ENCODE data around the gene PSME3. TPM values are rescaled to one million over a fixed set of nuclear protein-coding genes. Genes with fewer than 3 reads are reported as not detected.

PSME3 gene
- polyA plus RNA-seq, 1 of the 3 experiments (the other 2 are of a cell fraction), result 139 TPM

DNA sequence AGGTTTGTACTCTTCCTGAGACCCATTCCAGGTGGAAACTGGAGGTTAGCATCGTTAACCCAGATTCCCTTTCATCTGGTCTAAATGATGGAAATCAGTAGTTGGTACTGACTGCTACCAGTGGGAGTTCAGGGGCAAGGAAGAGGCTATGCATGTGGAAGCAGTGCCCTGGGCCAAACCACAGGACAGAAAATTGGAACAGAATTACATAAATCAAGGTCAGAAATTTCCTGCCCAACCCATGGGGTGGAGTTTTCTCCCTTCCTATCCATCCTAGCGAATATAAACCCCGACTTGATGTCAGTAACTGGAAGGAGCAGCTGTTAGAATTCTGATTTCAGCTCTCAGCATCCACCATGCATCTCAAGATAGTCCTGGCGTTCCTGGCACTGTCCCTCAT lies 11.1 kb downstream of the PSME3 start, which contains the start of gene AOC2:
Gene AOC2, plus strand, starts transcription at position 310 of the 400 bp plus-strand sequence. Its CDS starts 47 bp downstream, at position 357.
- no peak within 1 kb of the TSS for H3K27ac ChIP-seq (ENCODE audit: low read depth in 2 of 2, low read length in 1 of 2)
- no peak within 1 kb of the TSS for H3K9ac ChIP-seq
- CTCF ChIA-PET, result interaction anchor here (0.5 to 4.7 kb wide), 16 partner anchors 9 to 471 kb away, joined by 3 to 34 read pairs (median 5); partner anchors contain the start of genes BECN1 and RPL27
- peaks cover 30 to 55% of the 10 kb centered on the region in 2 experiments for H3K36me3 ChIP-seq (replicated peaks in 1 of 2; ENCODE audit: control insufficient read depth in 1 of 2, insufficient read depth in 2 of 2, low read length in 1 of 2)
- no peaks in the 10 kb centered on the region for H3K4me1 ChIP-seq (ENCODE audit: control insufficient read depth in 1 of 2, insufficient read depth in 2 of 2, low read depth in 1 of 2, low read length in 1 of 2)
- no peaks in the 10 kb centered on the region for H3K27me3 ChIP-seq (ENCODE audit: insufficient read depth)
- H2AFZ ChIP-seq (ENCODE audit: low read depth), result no peak within 1 kb of the TSS
- H4K20me1 ChIP-seq (ENCODE audit: insufficient read depth), result 0 out of 2 replicates have a peak, but pooled peaks cover 10% of the 10 kb centered on the region
- H3F3A ChIP-seq (replicated peaks; ENCODE audit: insufficient read depth), result peaks cover 19% of the 10 kb centered on the region
- H3K4me2 ChIP-seq, result no peak within 1 kb of the TSS
- WGBS (ENCODE audit: low lambda C conversion rate), result 88% methylated on average over 4 of the region's 4 CpGs
- H3K4me3 ChIP-seq (ENCODE audit: low read depth in 2 of 2, low read length in 1 of 2), result no peak within 1 kb of the TSS; a peak in 1 of 4 replicates
- DNase-seq, result no peak
- H3K79me2 ChIP-seq (ENCODE audit: insufficient read depth), result no peaks in the 10 kb centered on the region
- POLR2A ChIA-PET, result interaction anchor here (1.8 kb wide), 1 partner anchor 154 kb away, joined by 6 read pairs; the partner anchor contains the start of gene RPL27
- H3K9me3 ChIP-seq, result no peaks in the 10 kb centered on the region
- no peak for TF ChIP-seq POLR2AphosphoS5 (IDR thresholded peaks at IDR 0.05; ENCODE audit: low read depth, low read length)
- no peak for TF ChIP-seq CHD2 (IDR thresholded peaks at IDR 0.05; ENCODE audit: low read length, partially characterized antibody)
- TF ChIP-seq FOXJ3 (CRISPR knock-in tag; IDR thresholded peaks at IDR 0.05), result no peak
- H3K9me2 ChIP-seq, result no peaks in the 10 kb centered on the region

DNA sequence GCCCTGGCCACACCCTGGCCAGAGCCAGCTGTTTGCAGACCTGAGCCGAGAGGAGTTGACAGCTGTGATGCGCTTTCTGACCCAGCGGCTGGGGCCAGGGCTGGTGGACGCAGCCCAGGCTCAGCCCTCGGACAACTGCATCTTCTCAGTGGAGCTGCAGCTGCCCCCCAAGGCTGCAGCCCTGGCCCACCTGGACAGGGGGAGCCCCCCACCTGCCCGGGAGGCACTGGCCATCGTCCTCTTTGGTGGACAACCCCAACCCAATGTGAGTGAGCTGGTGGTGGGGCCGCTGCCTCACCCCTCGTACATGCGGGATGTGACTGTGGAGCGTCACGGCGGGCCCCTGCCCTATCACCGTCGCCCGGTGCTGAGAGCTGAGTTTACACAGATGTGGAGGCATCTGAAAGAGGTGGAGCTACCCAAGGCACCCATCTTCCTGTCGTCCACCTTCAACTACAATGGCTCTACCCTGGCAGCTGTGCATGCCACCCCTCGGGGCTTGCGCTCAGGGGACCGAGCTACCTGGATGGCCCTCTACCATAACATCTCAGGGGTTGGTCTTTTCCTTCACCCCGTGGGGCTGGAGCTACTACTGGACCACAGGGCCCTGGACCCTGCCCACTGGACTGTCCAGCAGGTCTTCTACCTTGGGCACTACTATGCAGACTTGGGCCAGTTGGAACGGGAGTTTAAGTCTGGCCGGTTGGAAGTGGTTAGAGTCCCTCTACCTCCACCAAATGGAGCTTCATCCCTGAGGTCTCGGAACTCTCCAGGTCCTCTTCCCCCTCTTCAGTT lies 11.8 kb downstream of the PSME3 start:
- peaks cover 24 to 51% of the 10 kb centered on the region in 2 experiments for H3K36me3 ChIP-seq (replicated peaks in 1 of 2; ENCODE audit: control insufficient read depth in 1 of 2, insufficient read depth in 2 of 2, low read length in 1 of 2)
- no peak overlapping the region for H3K4me3 ChIP-seq (ENCODE audit: low read depth in 2 of 2, low read length in 1 of 2)
- ChIA-PET CTCF (interaction anchor here (1.0 to 4.7 kb wide), 10 partner anchors 8 to 153 kb away, joined by 3 to 34 read pairs (median 8); partner anchors contain the start of genes BECN1 and RPL27), POLR2A (interaction anchor here (1.8 kb wide), 1 partner anchor 153 kb away, joined by 6 read pairs; the partner anchor contains the start of gene RPL27)
- H4K20me1 ChIP-seq (ENCODE audit: insufficient read depth), result 0 out of 2 replicates have a peak, but pooled peaks cover 10% of the 10 kb centered on the region
- H3K79me2 ChIP-seq (ENCODE audit: insufficient read depth), result no peaks in the 10 kb centered on the region
- 91% methylated on average over 16 of the region's 24 CpGs for WGBS (ENCODE audit: low lambda C conversion rate)
- H3K9me2 ChIP-seq, result no peaks in the 10 kb centered on the region
- no peaks in the 10 kb centered on the region for H3K9me3 ChIP-seq
- no peak overlapping the region for H2AFZ ChIP-seq (ENCODE audit: low read depth)
- H3K27ac ChIP-seq (ENCODE audit: low read depth in 2 of 2, low read length in 1 of 2), result no peak overlapping the region
- H3K4me1 ChIP-seq (ENCODE audit: control insufficient read depth in 1 of 2, insufficient read depth in 2 of 2, low read depth in 1 of 2, low read length in 1 of 2), result peaks cover 0 to 3% of the 10 kb centered on the region in 2 experiments; a peak in 1 of 4 replicates
- no peak overlapping the region for H3K9ac ChIP-seq
- H3F3A ChIP-seq (replicated peaks; ENCODE audit: insufficient read depth), result peaks cover 19% of the 10 kb centered on the region
- no peak overlapping the region for H3K4me2 ChIP-seq
- H3K27me3 ChIP-seq (ENCODE audit: insufficient read depth), result no peaks in the 10 kb centered on the region
- no peak for DNase-seq
- TF ChIP-seq, protein P1, sequence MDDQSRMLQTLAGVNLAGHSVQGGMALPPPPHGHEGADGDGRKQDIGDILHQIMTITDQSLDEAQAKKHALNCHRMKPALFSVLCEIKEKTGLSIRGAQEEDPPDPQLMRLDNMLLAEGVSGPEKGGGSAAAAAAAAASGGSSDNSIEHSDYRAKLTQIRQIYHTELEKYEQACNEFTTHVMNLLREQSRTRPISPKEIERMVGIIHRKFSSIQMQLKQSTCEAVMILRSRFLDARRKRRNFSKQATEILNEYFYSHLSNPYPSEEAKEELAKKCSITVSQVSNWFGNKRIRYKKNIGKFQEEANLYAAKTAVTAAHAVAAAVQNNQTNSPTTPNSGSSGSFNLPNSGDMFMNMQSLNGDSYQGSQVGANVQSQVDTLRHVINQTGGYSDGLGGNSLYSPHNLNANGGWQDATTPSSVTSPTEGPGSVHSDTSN (IDR thresholded peaks at IDR 0.05), result no peak
- TF ChIP-seq FOSL2 (IDR thresholded peaks at IDR 0.05; ENCODE audit: borderline replicate concordance, low read depth) (no peak), RXRA (IDR thresholded peaks at IDR 0.05; ENCODE audit: borderline replicate concordance, low read depth) (no peak), RAD21 (IDR thresholded peaks at IDR 0.05; ENCODE audit: low read length) (no peak), YY1 (IDR thresholded peaks at IDR 0.05; ENCODE audit: low read depth) (no peak), ELF1 (IDR thresholded peaks at IDR 0.05) (no peak), SIN3A (IDR thresholded peaks at IDR 0.05; ENCODE audit: borderline replicate concordance, low read depth, low read length) (no peak), TAF1 (IDR thresholded peaks at IDR 0.05; ENCODE audit: borderline replicate concordance, low read depth, low read length) (no peak), TCF12 (IDR thresholded peaks at IDR 0.05) (no peak), POLR2AphosphoS5 (IDR thresholded peaks at IDR 0.05; ENCODE audit: low read depth, low read length) (no peak), TEAD4 (IDR thresholded peaks at IDR 0.05; ENCODE audit: borderline replicate concordance, insufficient read depth) (no peak), RCOR1 (IDR thresholded peaks at IDR 0.05; ENCODE audit: low read length) (no peak), GATA2 (CRISPR knock-in tag; IDR thresholded peaks at IDR 0.05) (no peak), GABPA (IDR thresholded peaks at IDR 0.05; ENCODE audit: low read depth) (no peak), SMC3 (IDR thresholded peaks at IDR 0.05; ENCODE audit: low read depth, low read length) (no peak)
- TF ChIP-seq, protein P2, sequence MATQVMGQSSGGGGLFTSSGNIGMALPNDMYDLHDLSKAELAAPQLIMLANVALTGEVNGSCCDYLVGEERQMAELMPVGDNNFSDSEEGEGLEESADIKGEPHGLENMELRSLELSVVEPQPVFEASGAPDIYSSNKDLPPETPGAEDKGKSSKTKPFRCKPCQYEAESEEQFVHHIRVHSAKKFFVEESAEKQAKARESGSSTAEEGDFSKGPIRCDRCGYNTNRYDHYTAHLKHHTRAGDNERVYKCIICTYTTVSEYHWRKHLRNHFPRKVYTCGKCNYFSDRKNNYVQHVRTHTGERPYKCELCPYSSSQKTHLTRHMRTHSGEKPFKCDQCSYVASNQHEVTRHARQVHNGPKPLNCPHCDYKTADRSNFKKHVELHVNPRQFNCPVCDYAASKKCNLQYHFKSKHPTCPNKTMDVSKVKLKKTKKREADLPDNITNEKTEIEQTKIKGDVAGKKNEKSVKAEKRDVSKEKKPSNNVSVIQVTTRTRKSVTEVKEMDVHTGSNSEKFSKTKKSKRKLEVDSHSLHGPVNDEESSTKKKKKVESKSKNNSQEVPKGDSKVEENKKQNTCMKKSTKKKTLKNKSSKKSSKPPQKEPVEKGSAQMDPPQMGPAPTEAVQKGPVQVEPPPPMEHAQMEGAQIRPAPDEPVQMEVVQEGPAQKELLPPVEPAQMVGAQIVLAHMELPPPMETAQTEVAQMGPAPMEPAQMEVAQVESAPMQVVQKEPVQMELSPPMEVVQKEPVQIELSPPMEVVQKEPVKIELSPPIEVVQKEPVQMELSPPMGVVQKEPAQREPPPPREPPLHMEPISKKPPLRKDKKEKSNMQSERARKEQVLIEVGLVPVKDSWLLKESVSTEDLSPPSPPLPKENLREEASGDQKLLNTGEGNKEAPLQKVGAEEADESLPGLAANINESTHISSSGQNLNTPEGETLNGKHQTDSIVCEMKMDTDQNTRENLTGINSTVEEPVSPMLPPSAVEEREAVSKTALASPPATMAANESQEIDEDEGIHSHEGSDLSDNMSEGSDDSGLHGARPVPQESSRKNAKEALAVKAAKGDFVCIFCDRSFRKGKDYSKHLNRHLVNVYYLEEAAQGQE (IDR thresholded peaks at IDR 0.05; ENCODE audit: low read depth, low read length), result no peak
- TF ChIP-seq, protein P3, sequence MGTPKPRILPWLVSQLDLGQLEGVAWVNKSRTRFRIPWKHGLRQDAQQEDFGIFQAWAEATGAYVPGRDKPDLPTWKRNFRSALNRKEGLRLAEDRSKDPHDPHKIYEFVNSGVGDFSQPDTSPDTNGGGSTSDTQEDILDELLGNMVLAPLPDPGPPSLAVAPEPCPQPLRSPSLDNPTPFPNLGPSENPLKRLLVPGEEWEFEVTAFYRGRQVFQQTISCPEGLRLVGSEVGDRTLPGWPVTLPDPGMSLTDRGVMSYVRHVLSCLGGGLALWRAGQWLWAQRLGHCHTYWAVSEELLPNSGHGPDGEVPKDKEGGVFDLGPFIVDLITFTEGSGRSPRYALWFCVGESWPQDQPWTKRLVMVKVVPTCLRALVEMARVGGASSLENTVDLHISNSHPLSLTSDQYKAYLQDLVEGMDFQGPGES (IDR thresholded peaks at IDR 0.05; ENCODE audit: low read depth, low read length), result no peak
